Measurements from ENCODE around the gene MPV17.
"Not testable (repeated sequence)": the region's sequence is repeated elsewhere in the genome, so short reads cannot be mapped to it uniquely, and the experiment has no call there.

MPV17 gene

DNA sequence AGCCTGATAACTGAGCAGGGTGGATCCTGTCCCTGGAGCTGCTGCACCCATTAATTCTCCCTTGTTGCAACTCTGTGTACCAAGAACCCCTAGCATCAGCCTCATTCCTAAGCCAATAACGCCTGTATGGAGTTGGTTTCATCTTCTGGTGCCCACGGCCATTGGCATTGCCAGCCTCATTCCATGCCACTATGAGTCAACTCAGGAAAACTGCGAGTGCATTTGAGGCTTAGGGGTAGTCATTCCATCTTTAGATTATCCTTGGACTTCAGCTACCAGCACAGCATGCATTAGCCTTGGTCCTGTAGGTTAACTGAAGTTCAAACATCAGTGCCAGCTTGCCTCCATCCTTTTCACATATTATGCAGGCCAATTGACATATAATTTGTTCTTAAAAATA, 42.1 kb downstream of the MPV17 start:
- TF ChIP-seq, protein P1, sequence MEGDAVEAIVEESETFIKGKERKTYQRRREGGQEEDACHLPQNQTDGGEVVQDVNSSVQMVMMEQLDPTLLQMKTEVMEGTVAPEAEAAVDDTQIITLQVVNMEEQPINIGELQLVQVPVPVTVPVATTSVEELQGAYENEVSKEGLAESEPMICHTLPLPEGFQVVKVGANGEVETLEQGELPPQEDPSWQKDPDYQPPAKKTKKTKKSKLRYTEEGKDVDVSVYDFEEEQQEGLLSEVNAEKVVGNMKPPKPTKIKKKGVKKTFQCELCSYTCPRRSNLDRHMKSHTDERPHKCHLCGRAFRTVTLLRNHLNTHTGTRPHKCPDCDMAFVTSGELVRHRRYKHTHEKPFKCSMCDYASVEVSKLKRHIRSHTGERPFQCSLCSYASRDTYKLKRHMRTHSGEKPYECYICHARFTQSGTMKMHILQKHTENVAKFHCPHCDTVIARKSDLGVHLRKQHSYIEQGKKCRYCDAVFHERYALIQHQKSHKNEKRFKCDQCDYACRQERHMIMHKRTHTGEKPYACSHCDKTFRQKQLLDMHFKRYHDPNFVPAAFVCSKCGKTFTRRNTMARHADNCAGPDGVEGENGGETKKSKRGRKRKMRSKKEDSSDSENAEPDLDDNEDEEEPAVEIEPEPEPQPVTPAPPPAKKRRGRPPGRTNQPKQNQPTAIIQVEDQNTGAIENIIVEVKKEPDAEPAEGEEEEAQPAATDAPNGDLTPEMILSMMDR (IDR thresholded peaks at IDR 0.05; ENCODE audit: low read depth, low read length, missing control alignments): no peak
- in situ Hi-C loops (cut with HindIII; ENCODE audit: low sequenced_read_pairs): no loop called here
- H3K4me3 ChIP-seq (ENCODE audit: low read depth, low read length): no peak overlapping the region
- no peak for DNase-seq (ENCODE audit: low read depth)

- no peak overlapping the region for H3K4me3 ChIP-seq (ENCODE audit: low read depth, low read length)
- in situ Hi-C loops (cut with HindIII; ENCODE audit: low sequenced_read_pairs): no loop called here
- no peak for DNase-seq (ENCODE audit: low read depth)
- TF ChIP-seq, protein P1 (IDR thresholded peaks at IDR 0.05; ENCODE audit: low read depth, low read length, missing control alignments): no peak
Measured at GRCh38 chr2:27278010-27278409, 44.9 kb downstream of the MPV17 start.

DNA sequence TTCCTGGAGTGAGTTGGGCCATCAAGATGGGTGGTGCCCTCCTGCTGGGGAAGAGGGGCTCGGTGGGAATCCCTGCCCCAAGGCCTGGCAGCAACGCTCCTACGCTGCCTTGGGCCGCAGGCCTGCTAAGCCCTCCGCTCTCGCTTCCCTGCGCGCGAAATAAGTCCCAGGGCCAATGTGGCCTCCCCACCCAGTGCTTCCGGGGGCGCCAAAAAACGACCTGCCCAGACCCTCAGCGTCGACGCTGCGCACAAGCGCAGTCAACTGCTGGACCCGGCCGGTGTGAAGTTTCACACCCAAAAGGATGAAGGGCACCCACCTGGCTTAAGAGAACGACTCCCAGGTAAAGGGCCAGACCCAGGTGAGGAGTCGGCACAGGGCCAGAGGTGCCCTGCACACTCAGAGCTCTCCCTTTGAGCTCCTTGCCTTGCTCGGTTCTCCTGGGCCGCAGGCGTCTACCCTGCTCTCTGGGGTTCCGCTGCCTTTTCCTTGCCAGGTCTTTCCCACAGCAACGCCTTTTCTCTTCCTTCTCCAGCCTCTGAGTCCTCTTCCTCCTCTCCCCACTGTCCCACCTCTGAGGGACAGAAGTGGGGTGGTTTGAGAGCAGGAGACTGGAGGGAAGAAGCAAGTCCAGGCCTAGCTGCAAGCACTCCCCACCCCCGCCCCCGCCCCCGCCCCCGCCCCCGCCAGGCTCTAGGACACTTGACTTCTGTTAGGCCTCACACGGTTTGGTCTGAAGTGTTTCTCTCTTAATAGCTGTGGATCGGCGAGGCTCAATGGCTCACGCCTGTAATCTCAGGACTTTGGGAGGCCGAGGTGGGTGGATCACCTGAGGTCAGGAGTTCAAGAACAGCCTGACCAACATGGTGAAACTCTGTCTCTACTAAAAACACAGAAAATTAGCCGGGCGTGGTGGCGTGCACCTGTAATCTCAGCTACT, 47.4 kb downstream of the MPV17 start, which contains the start of gene DNAJC5G:
Gene DNAJC5G, plus strand, starts transcription at position 223 of the 940 bp plus-strand sequence. CDS start 1,296 bp downstream, outside the sequence.
- H3K4me3 ChIP-seq (ENCODE audit: low read depth, low read length): no peak within 1 kb of the TSS
- no peak for DNase-seq (ENCODE audit: low read depth)
- TF ChIP-seq, protein P1 (IDR thresholded peaks at IDR 0.05; ENCODE audit: low read depth, low read length, missing control alignments): no peak
- in situ Hi-C loops (cut with HindIII; ENCODE audit: low sequenced_read_pairs): no loop called here

- H3K4me3 ChIP-seq (ENCODE audit: low read depth, low read length); in situ Hi-C loops (cut with HindIII; ENCODE audit: low sequenced_read_pairs); DNase-seq (ENCODE audit: low read depth): not testable (repeated sequence)
Measured at GRCh38 chr2:27272537-27273522, 50.1 kb downstream of the MPV17 start.

DNA sequence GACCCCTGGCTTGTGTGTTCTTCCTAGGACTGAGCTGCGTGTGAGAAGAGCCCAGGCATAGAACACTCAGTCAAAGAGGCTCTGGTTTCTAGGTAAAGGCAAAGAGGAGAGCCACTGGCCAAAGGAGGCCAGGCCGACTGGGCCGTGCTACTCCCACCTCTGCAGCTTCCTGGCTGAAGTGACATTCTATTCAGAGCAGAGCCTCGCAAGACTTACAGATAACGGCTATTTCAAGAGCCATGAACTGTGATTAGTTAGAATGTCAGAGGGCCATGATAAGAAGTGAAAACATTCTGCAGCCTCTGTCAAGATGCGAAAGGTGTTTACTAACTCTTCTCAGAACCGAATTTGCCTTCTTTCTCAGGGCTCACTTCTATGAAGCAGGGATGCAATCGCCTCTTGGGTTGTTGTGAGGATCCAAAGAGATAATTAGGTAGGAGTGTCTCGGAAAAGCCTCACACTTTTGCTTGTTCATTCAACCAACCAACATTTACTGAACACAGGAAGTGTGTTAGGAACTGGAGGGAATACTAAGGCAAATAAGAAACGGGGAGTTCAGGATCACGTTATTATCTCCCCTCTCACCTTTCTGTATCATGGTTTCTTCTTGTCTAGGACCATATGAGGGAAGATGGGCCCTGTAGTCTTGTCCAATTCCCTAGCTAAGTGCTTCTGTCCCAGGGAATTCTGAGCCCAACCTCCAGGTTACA, 51.1 kb downstream of the MPV17 start:
- in situ Hi-C loops (cut with HindIII; ENCODE audit: low sequenced_read_pairs): no loop called here

DNA sequence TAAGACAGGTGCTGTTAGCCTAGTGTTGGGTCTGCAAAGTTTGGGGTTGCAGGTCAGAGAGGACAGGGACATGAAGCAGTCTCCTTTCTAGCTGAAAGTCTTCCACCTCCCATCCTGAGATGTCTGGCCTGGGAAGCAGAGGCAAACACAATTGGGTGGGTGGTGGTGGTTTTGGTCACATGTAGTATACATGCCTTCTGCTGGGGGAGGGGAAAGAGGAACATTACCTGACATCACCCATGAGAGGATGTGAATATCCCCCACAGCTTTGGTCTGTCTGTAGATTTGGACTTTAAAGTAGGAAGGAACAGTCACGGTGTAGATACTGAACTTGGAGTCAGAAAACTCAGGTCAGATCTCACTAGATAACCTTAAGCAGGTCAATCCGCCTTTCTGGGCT, 52.2 kb downstream of the MPV17 start:
- no peak for DNase-seq (ENCODE audit: low read depth)
- TF ChIP-seq, protein P1 (IDR thresholded peaks at IDR 0.05; ENCODE audit: low read depth, low read length, missing control alignments): no peak
- in situ Hi-C loops (cut with HindIII; ENCODE audit: low sequenced_read_pairs): no loop called here
- H3K4me3 ChIP-seq (ENCODE audit: low read depth, low read length): no peak overlapping the region

More for the DNA sequence above, 51.1 kb downstream of the MPV17 start:
- no peak overlapping the region for H3K4me3 ChIP-seq (ENCODE audit: low read depth, low read length)
- TF ChIP-seq, protein P1 (IDR thresholded peaks at IDR 0.05; ENCODE audit: low read depth, low read length, missing control alignments): no peak
- DNase-seq (ENCODE audit: low read depth): no peak

All from astrocyte of the cerebellum (primary cell).